ENCODE results near the gene CHTOP.
"Not testable (repeated sequence)": the region's sequence is repeated elsewhere in the genome, so short reads cannot be mapped to it uniquely, and the experiment has no call there.

CHTOP gene, protein sequence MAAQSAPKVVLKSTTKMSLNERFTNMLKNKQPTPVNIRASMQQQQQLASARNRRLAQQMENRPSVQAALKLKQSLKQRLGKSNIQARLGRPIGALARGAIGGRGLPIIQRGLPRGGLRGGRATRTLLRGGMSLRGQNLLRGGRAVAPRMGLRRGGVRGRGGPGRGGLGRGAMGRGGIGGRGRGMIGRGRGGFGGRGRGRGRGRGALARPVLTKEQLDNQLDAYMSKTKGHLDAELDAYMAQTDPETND

GRCh38 chr1:153633754-153634665, at the start of gene CHTOP:
Gene CHTOP (plus strand): TSS chr1:153634066. CDS start chr1:153636589, 2,523 bp downstream.
- Histone ChIP-seq H3K27me3 (ENCODE audit: control insufficient read depth in 2 of 2, insufficient read depth in 2 of 2, low read length in 2 of 2) (no peaks in the 10 kb centered on the region), H3K27ac (ENCODE audit: low read depth in 2 of 2, low read length in 2 of 2) (peak within 1 kb of the TSS; percentile 100), H3K36me3 (ENCODE audit: control insufficient read depth in 2 of 2, insufficient read depth in 2 of 2, low read length in 2 of 2) (peaks cover 25% of the 10 kb centered on the region in 2 donors), H3K4me1 (ENCODE audit: control insufficient read depth in 2 of 2, insufficient read depth in 2 of 2, low read length in 2 of 2) (peaks cover 28 to 38% of the 10 kb centered on the region in 2 donors), H3K9ac (ENCODE audit: low read depth in 1 of 2, low read length in 2 of 2) (peak within 1 kb of the TSS; percentile 100), H3K9me3 (ENCODE audit: control insufficient read depth in 2 of 2, low read length in 2 of 2) (no peaks in the 10 kb centered on the region), H3K4me3 (ENCODE audit: low read length in 2 of 2) (peak within 1 kb of the TSS; percentile 99 to 100)

DNA sequence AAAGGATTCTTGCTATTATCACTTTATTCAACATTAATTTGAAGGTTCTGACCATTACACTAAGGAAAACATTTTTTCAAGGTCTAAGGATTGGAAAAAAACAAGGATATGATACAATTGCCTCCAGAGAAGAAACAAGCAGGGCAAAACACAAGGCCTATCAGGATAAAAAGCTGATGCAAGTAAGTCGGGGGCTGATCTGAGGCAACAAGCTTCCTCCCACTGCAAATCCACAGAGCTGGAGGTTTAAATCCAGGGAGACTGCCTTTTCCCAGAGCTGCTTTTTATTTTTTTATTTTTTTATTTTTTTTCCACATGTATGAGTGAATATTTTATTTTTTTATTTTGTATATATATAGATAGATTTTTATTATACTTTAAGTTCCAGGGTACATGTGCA, 48.9 kb upstream of the CHTOP start:
- no peak overlapping the region for H3K9ac ChIP-seq (ENCODE audit: low read depth in 1 of 2, low read length in 2 of 2)
- no peaks in the 10 kb centered on the region for H3K9me3 ChIP-seq (ENCODE audit: control insufficient read depth in 2 of 2, low read length in 2 of 2)
- H3K27ac ChIP-seq (ENCODE audit: low read depth in 2 of 2, low read length in 2 of 2), result no peak overlapping the region
- H3K36me3 ChIP-seq (ENCODE audit: control insufficient read depth in 2 of 2, insufficient read depth in 2 of 2, low read length in 2 of 2), result no peaks in the 10 kb centered on the region
- no peaks in the 10 kb centered on the region for H3K4me1 ChIP-seq (ENCODE audit: control insufficient read depth in 2 of 2, insufficient read depth in 2 of 2, low read length in 2 of 2)
- H3K4me3 ChIP-seq (ENCODE audit: low read length in 2 of 2), result no peak overlapping the region
- H3K27me3 ChIP-seq (ENCODE audit: control insufficient read depth in 2 of 2, insufficient read depth in 2 of 2, low read length in 2 of 2), result no peaks in the 10 kb centered on the region

- H3K27me3 ChIP-seq (ENCODE audit: control insufficient read depth in 2 of 2, insufficient read depth in 2 of 2, low read length in 2 of 2), result no peaks in the 10 kb centered on the region
- no peak overlapping the region for H3K27ac ChIP-seq (ENCODE audit: low read depth in 2 of 2, low read length in 2 of 2)
- no peaks in the 10 kb centered on the region for H3K36me3 ChIP-seq (ENCODE audit: control insufficient read depth in 2 of 2, insufficient read depth in 2 of 2, low read length in 2 of 2)
- H3K4me1 ChIP-seq (ENCODE audit: control insufficient read depth in 2 of 2, insufficient read depth in 2 of 2, low read length in 2 of 2), result no peaks in the 10 kb centered on the region
- H3K9me3 ChIP-seq (ENCODE audit: control insufficient read depth in 2 of 2, low read length in 2 of 2), result no peaks in the 10 kb centered on the region
- H3K4me3 ChIP-seq (ENCODE audit: low read length in 2 of 2), result no peak overlapping the region
- no peak overlapping the region for H3K9ac ChIP-seq (ENCODE audit: low read depth in 1 of 2, low read length in 2 of 2)
These were observed 47.5 kb upstream of the CHTOP start for GRCh38 chr1:153586347-153586746.

DNA sequence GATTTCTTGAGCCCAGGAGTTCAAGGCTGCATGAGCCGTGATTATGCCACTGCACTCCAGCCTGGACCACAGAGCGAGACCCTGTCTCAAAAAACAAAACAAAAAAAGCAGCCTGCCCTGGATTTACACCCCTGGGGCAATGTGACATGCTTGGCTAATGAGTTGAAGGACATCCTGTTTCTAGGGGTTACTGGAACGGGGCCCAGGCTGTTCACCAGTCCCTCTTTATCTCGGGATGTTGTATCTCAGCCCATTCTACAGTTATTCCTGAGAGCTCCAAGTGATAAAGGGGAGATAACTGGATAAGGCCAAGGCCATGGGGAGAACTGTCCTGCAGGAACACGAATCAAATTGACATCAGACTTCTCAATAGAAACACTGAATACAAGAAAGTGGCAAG, 46.6 kb upstream of the CHTOP start:
- Histone ChIP-seq H3K27me3 (ENCODE audit: control insufficient read depth in 2 of 2, insufficient read depth in 2 of 2, low read length in 2 of 2) (no peaks in the 10 kb centered on the region), H3K9me3 (ENCODE audit: control insufficient read depth in 2 of 2, low read length in 2 of 2) (no peaks in the 10 kb centered on the region), H3K27ac (ENCODE audit: low read depth in 2 of 2, low read length in 2 of 2) (no peak overlapping the region), H3K9ac (ENCODE audit: low read depth in 1 of 2, low read length in 2 of 2) (no peak overlapping the region), H3K36me3 (ENCODE audit: control insufficient read depth in 2 of 2, insufficient read depth in 2 of 2, low read length in 2 of 2) (no peaks in the 10 kb centered on the region), H3K4me1 (ENCODE audit: control insufficient read depth in 2 of 2, insufficient read depth in 2 of 2, low read length in 2 of 2) (no peaks in the 10 kb centered on the region), H3K4me3 (ENCODE audit: low read length in 2 of 2) (no peak overlapping the region)

- not testable (repeated sequence) for H3K4me3 ChIP-seq (ENCODE audit: low read length in 2 of 2); H3K9me3 ChIP-seq (ENCODE audit: control insufficient read depth in 2 of 2, low read length in 2 of 2); H3K27me3 ChIP-seq (ENCODE audit: control insufficient read depth in 2 of 2, insufficient read depth in 2 of 2, low read length in 2 of 2); H3K27ac ChIP-seq (ENCODE audit: low read depth in 2 of 2, low read length in 2 of 2); H3K4me1 ChIP-seq (ENCODE audit: control insufficient read depth in 2 of 2, insufficient read depth in 2 of 2, low read length in 2 of 2); H3K36me3 ChIP-seq (ENCODE audit: control insufficient read depth in 2 of 2, insufficient read depth in 2 of 2, low read length in 2 of 2); H3K9ac ChIP-seq (ENCODE audit: low read depth in 1 of 2, low read length in 2 of 2)
These were observed 45.8 kb upstream of the CHTOP start for GRCh38 chr1:153588033-153588432.

GRCh38 chr1:153588482-153588881, 45.4 kb upstream of the CHTOP start:
- no peaks in the 10 kb centered on the region for H3K9me3 ChIP-seq (ENCODE audit: control insufficient read depth in 2 of 2, low read length in 2 of 2)
- H3K4me3 ChIP-seq (ENCODE audit: low read length in 2 of 2), result no peak overlapping the region
- H3K27me3 ChIP-seq (ENCODE audit: control insufficient read depth in 2 of 2, insufficient read depth in 2 of 2, low read length in 2 of 2), result no peaks in the 10 kb centered on the region
- no peak overlapping the region for H3K9ac ChIP-seq (ENCODE audit: low read depth in 1 of 2, low read length in 2 of 2)
- H3K4me1 ChIP-seq (ENCODE audit: control insufficient read depth in 2 of 2, insufficient read depth in 2 of 2, low read length in 2 of 2), result no peaks in the 10 kb centered on the region
- no peaks in the 10 kb centered on the region for H3K36me3 ChIP-seq (ENCODE audit: control insufficient read depth in 2 of 2, insufficient read depth in 2 of 2, low read length in 2 of 2)
- no peak overlapping the region for H3K27ac ChIP-seq (ENCODE audit: low read depth in 2 of 2, low read length in 2 of 2)

GRCh38 chr1:153592748-153593147, 41.1 kb upstream of the CHTOP start:
- no peak overlapping the region for H3K9ac ChIP-seq (ENCODE audit: low read depth in 1 of 2, low read length in 2 of 2)
- H3K27ac ChIP-seq (ENCODE audit: low read depth in 2 of 2, low read length in 2 of 2), result no peak overlapping the region
- no peaks in the 10 kb centered on the region for H3K27me3 ChIP-seq (ENCODE audit: control insufficient read depth in 2 of 2, insufficient read depth in 2 of 2, low read length in 2 of 2)
- no peak overlapping the region for H3K4me3 ChIP-seq (ENCODE audit: low read length in 2 of 2)
- no peaks in the 10 kb centered on the region for H3K36me3 ChIP-seq (ENCODE audit: control insufficient read depth in 2 of 2, insufficient read depth in 2 of 2, low read length in 2 of 2)
- H3K4me1 ChIP-seq (ENCODE audit: control insufficient read depth in 2 of 2, insufficient read depth in 2 of 2, low read length in 2 of 2), result no peaks in the 10 kb centered on the region
- no peaks in the 10 kb centered on the region for H3K9me3 ChIP-seq (ENCODE audit: control insufficient read depth in 2 of 2, low read length in 2 of 2)

- Histone ChIP-seq H3K4me1 (ENCODE audit: control insufficient read depth in 2 of 2, insufficient read depth in 2 of 2, low read length in 2 of 2) (peaks cover 0 to 7% of the 10 kb centered on the region in 2 donors), H3K27ac (ENCODE audit: low read depth in 2 of 2, low read length in 2 of 2) (no peak overlapping the region), H3K36me3 (ENCODE audit: control insufficient read depth in 2 of 2, insufficient read depth in 2 of 2, low read length in 2 of 2) (no peaks in the 10 kb centered on the region), H3K4me3 (ENCODE audit: low read length in 2 of 2) (no peak overlapping the region), H3K27me3 (ENCODE audit: control insufficient read depth in 2 of 2, insufficient read depth in 2 of 2, low read length in 2 of 2) (no peaks in the 10 kb centered on the region), H3K9ac (ENCODE audit: low read depth in 1 of 2, low read length in 2 of 2) (no peak overlapping the region), H3K9me3 (ENCODE audit: control insufficient read depth in 2 of 2, low read length in 2 of 2) (no peaks in the 10 kb centered on the region)
These were observed 36.7 kb upstream of the CHTOP start for GRCh38 chr1:153597206-153597605.

- Histone ChIP-seq H3K4me3 (ENCODE audit: low read length in 2 of 2) (no peak overlapping the region), H3K27me3 (ENCODE audit: control insufficient read depth in 2 of 2, insufficient read depth in 2 of 2, low read length in 2 of 2) (no peaks in the 10 kb centered on the region), H3K4me1 (ENCODE audit: control insufficient read depth in 2 of 2, insufficient read depth in 2 of 2, low read length in 2 of 2) (peaks cover 0 to 7% of the 10 kb centered on the region in 2 donors), H3K9ac (ENCODE audit: low read depth in 1 of 2, low read length in 2 of 2) (peak overlapping the region; percentile 33 to 47), H3K36me3 (ENCODE audit: control insufficient read depth in 2 of 2, insufficient read depth in 2 of 2, low read length in 2 of 2) (no peaks in the 10 kb centered on the region), H3K27ac (ENCODE audit: low read depth in 2 of 2, low read length in 2 of 2) (peak overlapping the region in 1 of 2 donors; percentile 70), H3K9me3 (ENCODE audit: control insufficient read depth in 2 of 2, low read length in 2 of 2) (no peaks in the 10 kb centered on the region)
These were observed 35.3 kb upstream of the CHTOP start for GRCh38 chr1:153598309-153599172.

Data from mucosa of rectum (tissue), 2 donors.